SJCRH30 (cell line): ENCODE data around the gene ANKUB1. TPM values are rescaled to one million over a fixed set of nuclear protein-coding genes. Genes with fewer than 3 reads are reported as not detected.

ENCODE experiments used
- DNase-seq, 2 experiments: peaks; one replicate each; pipeline ENCODE4 v3.0.0-alpha.2; 2015 to 2020
- H3K27ac ChIP-seq: fragments of 250-450 bp; sonication (Bioruptor Pico); 2 replicates; pipeline ENCODE4 v1.5.1; 2020; ENCODE audit warnings: mild to moderate bottlenecking, moderate library complexity
- H3K27me3 ChIP-seq: fragments of 250-450 bp; sonication (Bioruptor Pico); 2 replicates; pipeline ENCODE4 v1.5.1; 2020; ENCODE audit warnings: mild to moderate bottlenecking, moderate library complexity
- H3K36me3 ChIP-seq: fragments of 250-450 bp; sonication (Bioruptor Pico); 2 replicates; pipeline ENCODE4 v1.5.1; 2020; ENCODE audit warnings: mild to moderate bottlenecking, moderate library complexity
- H3K4me1 ChIP-seq: fragments of 250-450 bp; sonication (Bioruptor Pico); 2 replicates; pipeline ENCODE4 v1.5.1; 2020; ENCODE audit warnings: mild to moderate bottlenecking, moderate library complexity
- H3K4me3 ChIP-seq: fragments of 250-450 bp; sonication (Bioruptor Pico); 2 replicates; pipeline ENCODE4 v1.5.1; 2020; ENCODE audit warnings: mild to moderate bottlenecking, moderate library complexity
- H3K9me3 ChIP-seq: fragments of 250-450 bp; sonication (Bioruptor Pico); replicated peaks from 2 replicates; pipeline ENCODE4 v1.5.1; 2020; ENCODE audit warnings: mild to moderate bottlenecking, moderate library complexity
- total RNA-seq: library from RNA; depleted of rRNA; stranded (reverse); fragments of >200 nt; shearing (Covaris generic); gene quantifications from 2 replicates; pipeline ENCODE4 v1.2.3, GENCODE V29; 2014; rRNA removed

Gene ANKUB1
- total RNA-seq, 1 experiment from 2014 or later = not detected

GRCh38 chr3:149723781-149724180, 68.6 kb downstream of the ANKUB1 start:
- no peak for DNase-seq
- Histone ChIP-seq H3K27ac (no peak overlapping the region), H3K27me3 (no peaks in the 10 kb centered on the region), H3K4me1 (no peaks in the 10 kb centered on the region), H3K36me3 (no peaks in the 10 kb centered on the region), H3K4me3 (no peak overlapping the region), H3K9me3 (no peaks in the 10 kb centered on the region)

DNA sequence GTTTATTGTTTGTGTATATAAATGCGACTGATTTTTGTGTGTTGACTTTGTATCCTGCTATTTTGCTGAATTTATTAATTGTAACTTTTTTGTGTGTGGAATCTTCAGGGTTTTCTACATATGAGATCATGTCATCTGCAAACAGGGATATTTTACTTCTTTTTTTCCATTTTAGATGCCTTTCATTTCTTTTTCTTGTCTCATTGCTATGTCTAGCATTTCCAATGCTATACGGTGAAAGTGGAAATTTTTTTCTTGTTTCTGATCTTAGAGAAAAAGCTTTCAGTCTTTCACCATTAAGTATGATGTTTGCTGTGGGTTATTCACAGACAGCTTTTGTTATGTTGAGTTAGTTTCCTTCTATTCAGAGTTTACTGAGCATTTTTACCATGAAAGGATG, 71.4 kb downstream of the ANKUB1 start:
- DNase-seq = no peak
- Histone ChIP-seq H3K36me3 (no peaks in the 10 kb centered on the region), H3K4me1 (0 out of 2 replicates have a peak, but pooled peaks cover 3% of the 10 kb centered on the region)

DNA sequence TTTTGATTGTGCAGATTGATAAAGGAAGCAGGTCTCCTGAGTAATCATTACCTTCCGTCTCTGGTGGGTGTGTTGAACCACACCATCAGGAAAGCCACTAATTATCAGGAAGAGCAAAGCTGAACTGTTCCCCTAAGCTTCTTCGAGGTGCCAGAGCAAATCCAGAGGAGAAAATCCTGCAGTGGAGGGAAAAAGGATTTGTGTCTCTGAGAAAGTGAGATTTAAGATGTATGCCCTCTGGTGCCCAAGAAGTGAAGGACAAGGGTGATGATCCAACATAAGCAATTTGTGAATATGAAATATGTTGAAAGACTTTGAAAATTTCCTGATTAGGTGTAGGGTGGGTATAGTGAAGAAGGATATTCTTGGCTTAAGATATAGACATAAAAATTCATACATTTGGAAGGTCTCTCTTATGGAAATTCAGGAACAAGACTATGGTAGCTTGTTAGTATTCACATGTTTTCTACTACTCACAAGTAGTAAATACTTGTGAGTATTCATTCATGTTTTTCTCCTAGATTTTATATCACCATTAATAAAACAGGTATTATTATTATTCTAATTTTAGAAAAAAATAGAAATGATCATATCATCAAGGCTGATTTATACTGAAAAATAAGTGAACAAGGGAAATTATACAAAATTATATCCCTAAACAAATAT, 74.8 kb downstream of the ANKUB1 start:
- Histone ChIP-seq H3K4me1 (0 out of 2 replicates have a peak, but pooled peaks cover 3% of the 10 kb centered on the region), H3K27ac (no peak overlapping the region), H3K4me3 (no peak overlapping the region), H3K27me3 (no peaks in the 10 kb centered on the region), H3K36me3 (no peaks in the 10 kb centered on the region), H3K9me3 (no peaks in the 10 kb centered on the region)
- DNase-seq = peak; percentile 59 to 81

More for the DNA sequence above, 71.4 kb downstream of the ANKUB1 start:
- H3K27me3 ChIP-seq = no peaks in the 10 kb centered on the region
- H3K27ac ChIP-seq = no peak overlapping the region
- no peak overlapping the region for H3K4me3 ChIP-seq
- H3K9me3 ChIP-seq = no peaks in the 10 kb centered on the region

DNA sequence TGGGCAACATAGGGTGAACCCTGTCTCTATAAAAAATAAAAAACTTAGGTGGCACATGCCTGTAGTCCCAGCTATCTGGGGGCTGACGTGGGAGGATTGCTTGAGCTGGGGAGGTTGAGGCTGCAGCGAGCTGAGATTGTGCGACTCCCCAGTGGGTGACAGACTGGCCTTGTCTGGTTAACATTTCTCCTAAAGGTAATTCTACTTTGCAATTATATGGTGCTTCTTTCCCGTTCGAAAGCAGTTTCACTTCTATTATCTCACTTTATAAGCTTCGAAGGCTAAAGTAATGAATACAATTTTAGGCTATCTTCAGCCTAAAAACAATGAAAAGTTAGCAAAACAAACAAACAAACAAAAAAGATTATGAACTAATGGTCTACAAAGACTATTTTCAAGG, 75.4 kb downstream of the ANKUB1 start:
- H3K4me3 ChIP-seq = no peak overlapping the region
- no peaks in the 10 kb centered on the region for H3K27me3 ChIP-seq
- no peak overlapping the region for H3K27ac ChIP-seq
- no peaks in the 10 kb centered on the region for H3K36me3 ChIP-seq
- DNase-seq = no peak
- 0 out of 2 replicates have a peak, but pooled peaks cover 3% of the 10 kb centered on the region for H3K4me1 ChIP-seq
- no peaks in the 10 kb centered on the region for H3K9me3 ChIP-seq

GRCh38 chr3:149715247-149715646, 77.1 kb downstream of the ANKUB1 start:
- Histone ChIP-seq H3K4me3 (no peak overlapping the region), H3K27ac (no peak overlapping the region), H3K27me3 (no peaks in the 10 kb centered on the region), H3K9me3 (no peaks in the 10 kb centered on the region), H3K4me1 (peaks cover 3% of the 10 kb centered on the region; the same call in 1 of the 2 replicates), H3K36me3 (no peaks in the 10 kb centered on the region)
- DNase-seq = no peak

DNA sequence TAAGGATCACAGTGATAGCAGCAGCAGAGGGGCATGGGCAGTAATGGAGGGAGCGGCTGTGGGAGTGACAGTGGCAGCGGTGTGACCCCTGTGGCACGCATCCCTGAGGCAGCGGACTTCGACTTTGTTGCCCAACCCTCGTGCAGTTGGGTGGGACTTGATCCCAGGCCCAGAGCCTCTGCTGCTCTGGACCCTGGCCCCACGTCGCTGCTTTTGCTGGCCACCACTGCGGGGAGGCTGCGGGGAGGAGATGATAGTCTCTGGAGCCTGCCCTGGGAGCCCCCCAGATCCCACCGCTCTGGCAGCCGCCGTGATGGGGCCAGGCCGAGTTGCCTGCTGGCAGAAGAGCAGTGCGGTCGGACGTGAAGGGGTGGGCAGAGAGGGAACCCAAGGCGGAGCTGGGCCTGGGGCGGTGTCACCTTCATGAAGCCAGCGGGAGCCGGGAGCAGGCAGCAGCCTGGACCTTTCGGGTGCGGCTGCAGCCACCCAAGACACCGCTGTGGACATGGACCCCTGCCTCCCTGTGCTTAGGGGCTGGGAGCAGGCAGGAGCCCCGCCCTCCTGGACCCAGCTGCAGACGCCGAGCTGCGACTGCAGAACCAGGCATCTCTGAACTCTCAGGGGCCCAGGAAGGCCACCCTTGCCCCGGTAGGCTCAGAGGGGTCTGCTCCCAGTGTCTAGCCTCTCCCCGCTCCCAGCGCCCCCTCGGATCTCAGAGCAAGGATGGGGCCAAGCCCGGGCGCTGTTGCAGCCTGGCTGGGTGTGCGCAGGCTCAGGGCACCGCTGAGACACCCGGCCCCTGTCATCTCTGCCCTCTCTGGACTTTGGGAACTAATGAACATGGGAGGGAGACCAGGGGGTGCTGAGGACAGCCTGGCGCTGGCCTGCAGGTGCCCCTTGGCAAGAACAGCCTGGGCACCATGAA, 78.4 kb downstream of the ANKUB1 start:
- Histone ChIP-seq H3K27me3 (no peaks in the 10 kb centered on the region), H3K27ac (no peak overlapping the region), H3K4me3 (no peak overlapping the region), H3K36me3 (no peaks in the 10 kb centered on the region), H3K4me1 (peaks cover 10% of the 10 kb centered on the region), H3K9me3 (no peaks in the 10 kb centered on the region)
- no peak for DNase-seq

Other genes with a start within 250 kb of the ANKUB1 start
- gene WWTR1, start 134.5 kb downstream of the ANKUB1 start, total RNA-seq = 48.0 and 49.1 TPM in 2 replicates
- 50.6 and 58.1 TPM in 2 replicates for gene COMMD2, start 40.1 kb downstream of the ANKUB1 start, total RNA-seq
- 22.6 and 24.1 TPM in 2 replicates for gene RNF13, start 20.7 kb upstream of the ANKUB1 start, total RNA-seq
- 380 and 402 TPM in 2 replicates for gene PFN2, start 178.3 kb upstream of the ANKUB1 start, total RNA-seq